HL-60/S4 treated with phorbol 12-myristate 13-acetate at 8.2 ng/mL for 4 days and 3 days (cell line): ENCODE results near the gene PLCG1.

Experiments
- in situ Hi-C: fragments of 300-500 bp; cut with MboI; formaldehyde crosslinking; loops from 2 replicates; pipeline ENCODE4 v1.15.0; 2022; ENCODE audit warnings: low sequenced_read_pairs

The PLCG1 gene

DNA sequence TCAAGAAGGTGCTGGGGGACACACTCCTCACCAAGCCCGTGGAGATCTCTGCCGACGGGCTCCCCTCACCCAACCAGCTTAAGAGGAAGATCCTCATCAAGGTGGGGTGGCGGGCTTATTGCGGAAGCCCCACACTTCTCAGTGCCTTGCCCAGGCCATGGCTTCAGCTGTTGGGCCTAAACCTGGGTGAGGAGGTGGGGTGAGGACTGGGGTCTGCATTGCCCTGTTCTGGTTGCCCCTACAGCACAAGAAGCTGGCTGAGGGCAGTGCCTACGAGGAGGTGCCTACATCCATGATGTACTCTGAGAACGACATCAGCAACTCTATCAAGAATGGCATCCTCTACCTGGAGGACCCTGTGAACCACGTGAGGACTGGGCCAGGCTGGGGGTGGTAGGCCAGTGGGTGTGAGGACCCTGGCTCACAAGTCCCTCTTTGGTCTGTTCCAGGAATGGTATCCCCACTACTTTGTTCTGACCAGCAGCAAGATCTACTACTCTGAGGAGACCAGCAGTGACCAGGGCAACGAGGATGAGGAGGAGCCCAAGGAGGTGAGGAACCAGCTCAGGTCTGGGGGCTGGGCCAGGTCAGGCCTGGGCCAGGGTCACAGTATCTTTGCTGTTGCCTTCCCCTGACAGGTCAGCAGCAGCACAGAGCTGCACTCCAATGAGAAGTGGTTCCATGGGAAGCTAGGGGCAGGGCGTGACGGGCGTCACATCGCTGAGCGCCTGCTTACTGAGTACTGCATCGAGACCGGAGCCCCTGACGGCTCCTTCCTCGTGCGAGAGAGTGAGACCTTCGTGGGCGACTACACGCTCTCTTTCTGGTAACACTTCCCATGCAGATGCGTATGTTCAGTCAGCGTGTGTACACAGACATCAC is 27.9 kb downstream of the PLCG1 start:
- in situ Hi-C loops, result no loop called here

DNA sequence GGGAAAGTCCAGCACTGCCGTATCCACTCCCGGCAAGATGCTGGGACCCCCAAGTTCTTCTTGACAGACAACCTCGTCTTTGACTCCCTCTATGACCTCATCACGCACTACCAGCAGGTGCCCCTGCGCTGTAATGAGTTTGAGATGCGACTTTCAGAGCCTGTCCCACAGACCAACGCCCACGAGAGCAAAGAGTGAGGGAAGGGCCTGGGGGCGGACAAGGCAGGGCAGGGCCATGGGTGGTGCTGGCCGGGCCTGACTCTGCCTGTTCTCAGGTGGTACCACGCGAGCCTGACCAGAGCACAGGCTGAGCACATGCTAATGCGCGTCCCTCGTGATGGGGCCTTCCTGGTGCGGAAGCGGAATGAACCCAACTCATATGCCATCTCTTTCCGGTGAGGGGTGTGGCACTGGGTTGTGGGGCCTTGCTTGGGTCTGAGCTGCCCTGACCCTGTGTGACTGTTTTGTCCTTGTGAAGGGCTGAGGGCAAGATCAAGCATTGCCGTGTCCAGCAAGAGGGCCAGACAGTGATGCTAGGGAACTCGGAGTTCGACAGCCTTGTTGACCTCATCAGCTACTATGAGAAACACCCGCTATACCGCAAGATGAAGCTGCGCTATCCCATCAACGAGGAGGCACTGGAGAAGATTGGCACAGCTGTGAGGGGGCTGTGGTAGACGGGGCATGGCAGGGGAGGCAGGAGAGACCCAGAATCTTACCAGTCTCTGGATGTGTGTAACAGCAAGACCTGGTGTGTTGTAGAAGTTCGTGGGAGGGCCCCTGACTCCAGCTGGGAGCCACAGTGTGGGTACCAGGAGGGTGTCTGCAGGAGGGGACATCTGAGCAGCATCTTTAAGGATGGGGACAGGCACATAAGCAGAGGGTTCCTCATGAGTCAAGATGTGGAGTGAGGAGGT is 29.1 kb downstream of the PLCG1 start:
- in situ Hi-C loops, result no loop called here

DNA sequence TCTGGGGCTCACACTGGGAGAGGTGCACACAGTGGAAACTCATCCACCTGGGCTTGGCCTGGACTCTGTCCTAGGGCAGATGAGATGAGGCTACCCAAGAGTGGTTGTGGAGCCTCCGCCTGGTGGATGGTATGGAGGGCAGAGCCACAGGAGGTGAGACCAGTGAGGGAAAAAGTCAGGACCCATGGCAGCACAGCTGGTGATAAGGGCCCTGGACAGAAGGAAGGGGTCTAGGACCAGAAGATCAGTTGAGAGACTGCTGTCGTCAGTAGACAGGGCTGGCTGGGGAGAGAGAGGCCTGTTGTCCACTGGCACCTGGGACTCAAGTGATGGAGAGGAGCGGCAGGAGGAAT is 29.8 kb downstream of the PLCG1 start:
- in situ Hi-C loops, result no loop called here

DNA sequence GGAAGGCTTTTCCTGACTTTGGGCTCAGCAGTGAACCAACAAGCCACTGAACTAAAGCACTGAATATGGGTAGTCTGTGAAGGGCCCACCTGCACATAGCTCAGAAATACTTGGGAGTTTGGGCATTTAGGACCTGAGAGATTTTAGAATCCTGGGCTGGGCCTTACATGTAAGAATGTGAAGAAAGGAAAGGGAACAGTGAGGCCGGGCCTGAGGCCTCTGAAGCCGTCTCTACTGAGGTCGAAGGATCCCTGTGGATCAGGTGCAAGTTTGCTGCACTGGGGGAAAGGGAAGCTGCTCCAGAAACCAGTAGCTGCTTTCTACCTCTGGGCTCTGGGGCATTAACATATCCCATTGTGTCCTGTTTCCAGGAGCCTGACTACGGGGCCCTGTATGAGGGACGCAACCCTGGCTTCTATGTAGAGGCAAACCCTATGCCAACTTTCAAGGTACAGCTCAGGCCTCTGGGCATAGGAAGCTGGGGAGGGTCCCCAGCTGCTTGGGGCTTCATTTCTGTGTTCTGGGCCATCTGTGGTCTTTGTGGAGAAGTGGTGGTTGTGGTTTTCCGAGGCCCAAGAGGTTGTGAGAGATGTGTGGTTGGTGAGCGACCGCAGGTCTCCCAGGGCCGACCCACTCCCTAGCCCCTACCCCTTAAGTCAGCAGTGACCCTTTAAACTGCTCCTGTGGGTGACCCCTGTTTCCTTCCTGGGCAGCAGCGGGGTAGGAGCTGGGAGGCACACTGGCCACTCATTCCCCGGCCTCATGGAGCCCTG is 30.3 kb downstream of the PLCG1 start:
- in situ Hi-C loops, result no loop called here

DNA sequence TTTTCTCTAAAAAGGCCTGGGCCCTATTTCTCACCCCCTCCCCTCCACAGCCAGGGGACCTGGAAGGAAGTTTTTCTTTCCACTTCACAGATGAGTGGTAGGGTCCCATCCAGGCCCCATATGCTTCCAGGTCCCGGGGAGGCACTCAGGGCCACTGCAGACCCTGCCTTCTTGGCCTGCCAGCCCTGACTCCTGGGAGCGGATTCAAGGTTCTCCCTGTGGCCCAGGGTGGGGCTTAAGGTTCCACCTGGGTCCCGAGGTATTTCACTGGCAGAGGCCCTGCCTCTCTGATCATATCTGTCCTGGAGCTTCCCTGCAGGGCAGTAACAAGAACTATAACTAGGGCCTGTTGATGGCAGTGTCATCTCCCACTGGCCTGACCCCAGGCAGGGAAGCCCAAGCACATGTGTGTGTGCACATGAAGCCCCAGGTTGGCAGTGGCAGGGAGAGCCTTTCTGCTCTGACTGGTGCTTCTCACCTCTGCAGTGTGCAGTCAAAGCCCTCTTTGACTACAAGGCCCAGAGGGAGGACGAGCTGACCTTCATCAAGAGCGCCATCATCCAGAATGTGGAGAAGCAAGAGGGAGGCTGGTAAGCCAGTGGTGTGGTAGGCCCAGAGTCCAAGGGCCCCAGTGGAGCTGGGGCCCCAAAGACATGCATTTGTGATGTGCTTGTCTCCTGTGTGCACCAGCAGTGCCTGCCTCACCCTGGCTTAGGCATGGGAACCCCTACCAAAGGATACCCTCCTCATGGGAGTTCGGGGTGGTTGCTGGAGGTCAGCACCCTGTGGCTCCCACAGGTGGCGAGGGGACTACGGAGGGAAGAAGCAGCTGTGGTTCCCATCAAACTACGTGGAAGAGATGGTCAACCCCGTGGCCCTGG is 31.2 kb downstream of the PLCG1 start:
- in situ Hi-C loops, result no loop called here

DNA sequence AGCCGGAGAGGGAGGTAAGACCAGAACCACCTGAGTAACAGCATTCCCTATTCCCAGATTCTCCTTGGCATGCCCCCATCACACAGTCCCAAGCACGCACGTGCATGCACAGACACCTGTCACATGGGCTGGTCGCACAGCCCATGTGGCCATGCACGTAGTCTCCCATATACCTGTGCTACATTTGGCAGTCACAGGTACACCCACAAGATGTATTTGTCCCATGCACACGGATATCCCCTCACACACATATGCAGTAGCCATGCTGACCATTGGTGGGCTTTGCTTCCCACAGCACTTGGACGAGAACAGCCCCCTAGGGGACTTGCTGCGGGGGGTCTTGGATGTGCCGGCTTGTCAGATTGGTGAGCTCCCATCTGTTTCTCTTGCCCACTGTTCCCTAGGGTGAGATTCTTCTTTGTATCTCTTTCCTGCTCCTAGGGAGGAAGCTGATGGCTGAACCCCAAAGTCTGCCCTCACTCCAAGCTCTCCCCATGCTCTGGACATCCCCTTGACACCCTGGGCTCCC is 31.9 kb downstream of the PLCG1 start:
- in situ Hi-C loops, result no loop called here

DNA sequence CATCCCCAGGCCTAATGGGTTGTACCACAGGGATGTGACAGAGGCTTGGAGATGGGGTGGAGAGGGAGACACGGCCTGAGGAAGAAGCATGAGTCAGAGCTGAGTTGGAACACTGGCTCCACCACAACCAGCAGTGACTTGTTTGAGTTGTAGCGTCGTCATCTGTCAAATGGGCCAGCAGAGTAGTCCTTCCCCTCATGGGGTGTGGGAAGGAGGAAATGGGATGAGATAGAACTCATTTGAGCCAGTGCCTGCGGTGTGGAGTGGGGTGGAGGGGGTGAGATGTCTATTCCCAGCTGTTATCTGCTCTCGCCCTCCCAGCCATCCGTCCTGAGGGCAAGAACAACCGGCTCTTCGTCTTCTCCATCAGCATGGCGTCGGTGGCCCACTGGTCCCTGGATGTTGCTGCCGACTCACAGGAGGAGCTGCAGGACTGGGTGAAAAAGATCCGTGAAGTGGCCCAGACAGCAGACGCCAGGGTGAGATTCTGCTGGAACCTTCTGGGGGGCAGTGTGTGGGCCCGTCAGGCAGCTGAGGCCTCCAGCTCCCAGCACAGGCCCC is 32.5 kb downstream of the PLCG1 start:
- in situ Hi-C loops, result loop anchor here (10.0 kb wide), 1 partner anchor 175 kb away; the partner anchor contains the start of gene LPIN3

DNA sequence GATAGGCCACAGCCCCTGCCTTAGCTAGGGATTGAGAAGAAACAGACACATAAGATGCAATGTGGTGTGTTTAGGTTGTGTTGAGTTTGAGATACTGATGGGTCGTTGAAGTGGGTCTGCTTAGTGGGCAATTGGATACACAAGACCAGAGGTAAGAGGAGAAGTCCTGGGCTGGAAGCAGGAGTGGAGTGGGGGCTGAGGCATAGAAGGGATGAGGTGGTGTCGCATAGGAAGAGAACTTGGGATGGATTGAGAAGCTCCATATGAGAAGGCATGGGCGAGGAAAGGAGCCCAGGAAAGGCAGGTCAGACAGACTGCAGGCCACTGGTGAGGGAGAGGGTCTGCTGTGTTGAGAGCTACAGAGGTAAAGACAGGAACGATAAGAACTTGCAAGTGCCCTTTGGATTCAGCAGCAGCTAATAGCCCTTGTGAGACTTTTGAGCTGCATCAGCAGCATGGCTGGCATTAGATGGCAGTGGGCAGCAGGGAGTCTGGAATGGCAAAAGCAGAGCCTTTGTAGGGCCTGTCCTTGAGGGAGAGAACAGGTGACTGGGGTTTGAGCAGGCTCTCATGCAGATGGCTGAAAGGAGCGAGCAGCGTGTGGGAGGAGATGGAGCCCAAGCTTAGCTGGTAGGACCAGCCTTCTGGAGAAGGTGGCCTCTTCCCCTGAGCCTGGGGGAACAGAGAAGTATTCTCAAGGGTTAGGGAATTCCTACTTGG is 33.2 kb downstream of the PLCG1 start:
- in situ Hi-C loops, result loop anchor here (10.0 kb wide), 1 partner anchor 174 kb away; the partner anchor contains the start of gene LPIN3

DNA sequence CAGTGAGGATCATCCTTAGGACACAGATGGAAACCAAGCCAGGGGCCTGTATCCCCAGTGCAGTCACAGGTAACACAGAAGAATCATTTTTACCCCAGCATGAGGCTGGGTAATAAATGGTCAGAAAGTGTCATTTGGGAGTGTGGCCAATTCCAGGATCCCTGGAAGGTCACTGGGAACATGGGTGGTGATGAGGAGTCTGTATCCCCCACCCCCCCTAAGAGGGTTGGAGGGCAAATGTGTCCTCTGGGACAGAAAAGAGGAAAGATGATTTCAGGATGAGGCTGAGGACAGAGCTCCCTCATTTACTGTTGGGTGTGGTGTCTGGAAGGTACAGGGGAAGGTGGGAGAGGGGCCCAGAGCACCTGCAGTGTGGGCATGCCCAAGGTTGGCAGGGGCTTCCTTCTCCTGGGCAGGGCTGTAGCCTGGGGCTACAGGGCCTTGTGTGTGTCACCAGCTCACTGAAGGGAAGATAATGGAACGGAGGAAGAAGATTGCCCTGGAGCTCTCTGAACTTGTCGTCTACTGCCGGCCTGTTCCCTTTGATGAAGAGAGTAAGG is 34.5 kb downstream of the PLCG1 start:
- in situ Hi-C loops, result loop anchor here (10.0 kb wide), 1 partner anchor 173 kb away; the partner anchor contains the start of gene LPIN3

DNA sequence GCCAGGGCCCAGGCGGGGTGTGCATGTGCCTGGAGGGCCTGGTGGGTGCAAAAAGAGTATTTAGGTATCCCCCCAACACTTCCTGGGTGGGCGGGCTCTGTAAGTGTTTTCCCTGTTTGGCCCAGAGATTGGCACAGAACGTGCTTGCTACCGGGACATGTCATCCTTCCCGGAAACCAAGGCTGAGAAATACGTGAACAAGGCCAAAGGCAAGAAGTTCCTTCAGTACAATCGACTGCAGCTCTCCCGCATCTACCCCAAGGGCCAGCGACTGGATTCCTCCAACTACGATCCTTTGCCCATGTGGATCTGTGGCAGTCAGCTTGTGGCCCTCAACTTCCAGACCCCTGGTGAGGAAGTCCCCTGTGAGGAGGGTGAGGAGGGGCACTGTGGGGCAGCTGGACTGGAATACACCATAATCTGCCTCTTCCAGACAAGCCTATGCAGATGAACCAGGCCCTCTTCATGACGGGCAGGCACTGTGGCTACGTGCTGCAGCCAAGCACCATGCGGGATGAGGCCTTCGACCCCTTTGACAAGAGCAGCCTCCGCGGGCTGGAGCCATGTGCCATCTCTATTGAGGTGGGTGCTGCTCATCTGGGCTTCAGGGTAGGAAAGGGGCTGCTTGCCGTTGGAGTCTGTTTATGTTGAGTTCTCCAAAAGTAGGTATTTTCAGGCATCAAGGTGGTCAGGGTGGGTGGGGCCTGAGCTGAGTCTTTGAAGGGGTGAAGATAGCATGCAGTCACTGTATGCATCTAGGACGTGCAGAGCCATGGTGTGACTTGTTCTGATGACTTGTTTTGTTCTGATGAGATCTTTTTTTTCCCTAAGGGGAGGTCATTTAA is 35.2 kb downstream of the PLCG1 start:
- in situ Hi-C loops, result loop anchor here (10.0 kb wide), 1 partner anchor 172 kb away; the partner anchor contains the start of gene LPIN3

DNA sequence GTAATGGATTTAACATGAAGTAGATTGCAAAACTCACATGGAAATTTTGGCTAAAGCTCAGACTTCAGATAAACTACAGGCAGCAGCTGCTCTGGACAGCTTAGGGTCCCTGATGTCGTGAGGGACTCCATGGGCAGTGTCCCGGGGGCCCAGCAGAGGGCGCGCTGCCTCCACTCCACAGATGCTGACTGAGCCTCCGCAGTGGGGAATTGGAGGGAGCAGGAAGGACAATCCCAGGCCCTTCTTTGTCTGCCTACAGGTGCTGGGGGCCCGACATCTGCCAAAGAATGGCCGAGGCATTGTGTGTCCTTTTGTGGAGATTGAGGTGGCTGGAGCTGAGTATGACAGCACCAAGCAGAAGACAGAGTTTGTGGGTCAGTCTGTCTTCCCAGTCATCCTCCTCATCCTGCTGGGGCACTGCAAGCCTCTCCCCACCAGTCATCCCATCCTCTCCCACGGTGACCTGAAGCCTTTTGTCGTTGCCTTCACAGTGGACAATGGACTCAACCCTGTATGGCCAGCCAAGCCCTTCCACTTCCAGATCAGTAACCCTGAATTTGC is 35.9 kb downstream of the PLCG1 start:
- in situ Hi-C loops, result loop anchor here (10.0 kb wide), 1 partner anchor 172 kb away; the partner anchor contains the start of gene LPIN3

DNA sequence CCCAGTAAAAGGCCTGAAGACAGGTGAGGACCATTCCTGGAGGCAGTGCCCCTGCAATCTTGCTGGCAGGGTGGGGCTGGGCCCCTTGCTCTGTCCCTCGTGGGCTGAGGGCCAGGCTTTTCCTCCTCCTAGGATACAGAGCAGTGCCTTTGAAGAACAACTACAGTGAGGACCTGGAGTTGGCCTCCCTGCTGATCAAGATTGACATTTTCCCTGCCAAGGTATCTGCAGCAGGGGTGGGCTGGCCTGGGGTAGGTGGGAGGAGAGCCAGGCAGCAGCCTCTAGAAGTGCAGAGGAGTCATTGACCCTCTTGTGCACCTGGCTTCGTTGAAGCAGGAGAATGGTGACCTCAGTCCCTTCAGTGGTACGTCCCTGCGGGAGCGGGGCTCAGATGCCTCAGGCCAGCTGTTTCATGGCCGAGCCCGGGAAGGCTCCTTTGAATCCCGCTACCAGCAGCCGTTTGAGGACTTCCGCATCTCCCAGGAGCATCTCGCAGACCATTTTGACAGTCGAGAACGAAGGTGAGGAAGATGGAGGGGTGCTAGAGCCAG is 36.5 kb downstream of the PLCG1 start:
- in situ Hi-C loops, result loop anchor here (10.0 kb wide), 1 partner anchor 171 kb away; the partner anchor contains the start of gene LPIN3

DNA sequence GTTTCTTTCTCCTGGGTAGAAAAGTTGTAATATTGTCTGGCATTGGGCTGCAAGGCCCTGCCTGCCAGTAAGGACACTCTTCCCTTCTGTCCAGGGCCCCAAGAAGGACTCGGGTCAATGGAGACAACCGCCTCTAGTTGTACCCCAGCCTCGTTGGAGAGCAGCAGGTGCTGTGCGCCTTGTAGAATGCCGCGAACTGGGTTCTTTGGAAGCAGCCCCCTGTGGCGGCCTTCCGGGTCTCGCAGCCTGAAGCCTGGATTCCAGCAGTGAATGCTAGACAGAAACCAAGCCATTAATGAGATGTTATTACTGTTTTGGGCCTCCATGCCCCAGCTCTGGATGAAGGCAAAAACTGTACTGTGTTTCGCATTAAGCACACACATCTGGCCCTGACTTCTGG is 37.0 kb downstream of the PLCG1 start:
- in situ Hi-C loops, result loop anchor here (10.0 kb wide), 1 partner anchor 170 kb away; the partner anchor contains the start of gene LPIN3

DNA sequence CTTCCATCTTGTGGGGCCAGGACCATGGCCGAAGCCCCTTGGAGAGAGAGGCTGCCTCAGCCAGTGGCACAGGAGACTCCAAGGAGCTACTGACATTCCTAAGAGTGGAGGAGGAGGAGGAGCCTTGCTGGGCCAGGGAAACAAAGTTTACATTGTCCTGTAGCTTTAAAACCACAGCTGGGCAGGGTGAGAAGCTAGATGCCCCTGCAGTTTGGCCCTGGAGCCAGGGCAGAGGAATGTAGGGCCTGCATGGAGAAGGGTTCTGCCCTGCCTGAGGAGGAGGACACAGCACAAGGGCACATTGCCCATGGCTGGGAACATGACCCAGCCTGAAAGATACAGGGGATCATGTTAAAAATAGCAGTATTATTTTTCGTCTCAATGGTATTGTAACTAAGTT is 37.4 kb downstream of the PLCG1 start:
- in situ Hi-C loops, result loop anchor here (10.0 kb wide), 1 partner anchor 170 kb away; the partner anchor contains the start of gene LPIN3

DNA sequence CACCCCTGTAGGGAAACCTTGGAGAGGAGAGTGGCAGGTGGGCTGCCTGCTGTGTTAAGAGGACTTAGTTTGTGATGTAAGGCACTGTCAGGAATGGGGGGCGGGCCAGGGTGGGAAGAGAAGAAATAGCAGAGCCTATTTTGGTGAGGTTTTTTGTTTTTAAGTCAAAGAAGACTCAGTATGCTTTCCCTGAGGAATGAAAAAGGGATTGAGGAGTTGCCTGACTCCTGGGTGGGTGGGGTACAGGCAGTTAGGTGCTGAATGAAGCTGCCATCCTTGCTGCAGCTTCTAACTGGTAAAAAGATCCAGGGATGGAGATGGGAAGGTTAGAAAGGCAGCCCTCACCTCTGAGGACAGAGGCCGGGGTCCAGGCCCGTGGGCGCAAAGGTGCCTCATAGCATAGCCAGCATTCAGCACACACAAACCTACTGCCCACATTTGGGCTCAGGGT is 37.9 kb downstream of the PLCG1 start:
- in situ Hi-C loops, result loop anchor here (10.0 kb wide), 1 partner anchor 170 kb away; the partner anchor contains the start of gene LPIN3

DNA sequence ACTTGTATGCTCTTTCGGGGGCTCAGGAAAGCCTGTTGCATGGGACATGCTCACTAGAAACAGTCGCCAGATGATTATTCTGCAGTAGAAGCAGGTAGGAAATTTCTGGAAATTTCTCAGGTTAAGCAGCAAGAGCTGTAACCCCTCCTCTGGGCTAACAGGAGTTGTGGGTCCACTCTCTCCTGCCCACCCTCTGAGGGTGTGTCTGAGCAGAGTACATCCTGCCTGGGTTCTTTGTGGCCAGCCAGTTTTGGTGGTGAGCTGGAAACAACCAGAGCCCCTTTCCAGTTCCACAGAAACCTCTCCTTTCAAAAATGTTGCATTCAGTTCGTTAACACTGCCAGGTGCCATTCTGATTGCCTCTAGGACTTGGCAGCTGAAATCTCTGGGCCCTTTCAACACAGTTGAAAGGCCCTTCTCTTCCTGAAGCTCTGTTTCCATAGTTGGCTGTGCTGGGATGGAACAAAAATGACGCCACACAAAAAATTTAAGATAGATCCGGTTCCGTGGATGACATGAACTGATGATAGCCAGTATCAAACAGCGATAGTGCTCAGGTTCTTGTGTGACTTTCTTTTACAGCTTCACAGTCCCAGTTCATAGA is 38.5 kb downstream of the PLCG1 start:
- in situ Hi-C loops, result loop anchor here (10.0 kb wide), 1 partner anchor 169 kb away; the partner anchor contains the start of gene LPIN3
